ENCODE data around the gene CFAP210.
"Not testable (repeated sequence)": the region's sequence is repeated elsewhere in the genome, so short reads cannot be mapped to it uniquely, and the experiment has no call there.

The CFAP210 gene

GRCh38 chr2:169716938-169717690, 22.9 kb upstream of the CFAP210 start:
- DNase-seq (ENCODE audit: low spot score in 2 of 2) (no peak), ATAC-seq (peak; percentile 43)
- Mint-ChIP-seq H3K36me3 (no peaks in the 10 kb centered on the region), H3K4me1 (peaks cover 5% of the 10 kb centered on the region), H3K9me3 (no peaks in the 10 kb centered on the region), H3K4me3 (no peak overlapping the region), H3K27ac (no peak overlapping the region)

GRCh38 chr2:169716238-169716886, 22.2 kb upstream of the CFAP210 start:
- Mint-ChIP-seq H3K36me3 (no peaks in the 10 kb centered on the region), H3K4me3 (no peak overlapping the region), H3K27ac (no peak overlapping the region), H3K4me1 (peaks cover 5% of the 10 kb centered on the region), H3K9me3 (no peaks in the 10 kb centered on the region)
- ATAC-seq (no peak), DNase-seq (ENCODE audit: low spot score in 2 of 2) (no peak)

- Mint-ChIP-seq H3K4me1 (peaks cover 5% of the 10 kb centered on the region), H3K36me3 (no peaks in the 10 kb centered on the region), H3K9me3 (no peaks in the 10 kb centered on the region), H3K4me3 (no peak overlapping the region), H3K27ac (no peak overlapping the region)
- no peak for ATAC-seq
- no peak for DNase-seq (ENCODE audit: low spot score in 2 of 2)
Observed at GRCh38 chr2:169715379-169716237, 21.4 kb upstream of the CFAP210 start.

- Mint-ChIP-seq H3K9me3 (no peaks in the 10 kb centered on the region), H3K36me3 (no peaks in the 10 kb centered on the region), H3K4me3 (no peak overlapping the region), H3K27ac (no peak overlapping the region), H3K4me1 (peaks cover 5% of the 10 kb centered on the region)
- no peak for ATAC-seq
- DNase-seq (ENCODE audit: low spot score in 2 of 2): no peak
Observed at GRCh38 chr2:169714699-169715098, 20.5 kb upstream of the CFAP210 start.

- Mint-ChIP-seq H3K36me3 (no peaks in the 10 kb centered on the region), H3K27ac (no peak overlapping the region), H3K4me1 (peaks cover 5% of the 10 kb centered on the region), H3K4me3 (no peak overlapping the region), H3K9me3 (no peaks in the 10 kb centered on the region)
- no peak for ATAC-seq
- no peak for DNase-seq (ENCODE audit: low spot score in 2 of 2)
Observed at GRCh38 chr2:169713331-169713730, 19.1 kb upstream of the CFAP210 start.

- Mint-ChIP-seq H3K36me3 (no peaks in the 10 kb centered on the region), H3K4me3 (no peak overlapping the region), H3K27ac (no peak overlapping the region), H3K9me3 (no peaks in the 10 kb centered on the region), H3K4me1 (peaks cover 5% of the 10 kb centered on the region)
- no peak for DNase-seq (ENCODE audit: low spot score in 2 of 2)
- ATAC-seq: no peak
Observed at GRCh38 chr2:169712791-169713227, 18.6 kb upstream of the CFAP210 start.

GRCh38 chr2:169711751-169712509, 17.7 kb upstream of the CFAP210 start:
- Mint-ChIP-seq H3K36me3 (no peaks in the 10 kb centered on the region), H3K4me3 (no peak overlapping the region), H3K9me3 (no peaks in the 10 kb centered on the region), H3K4me1 (peaks cover 1% of the 10 kb centered on the region), H3K27ac (no peak overlapping the region)
- ATAC-seq (no peak), DNase-seq (ENCODE audit: low spot score in 2 of 2) (no peak)

GRCh38 chr2:169709981-169710380, 15.8 kb upstream of the CFAP210 start:
- Mint-ChIP-seq H3K36me3 (no peaks in the 10 kb centered on the region), H3K9me3 (no peaks in the 10 kb centered on the region), H3K4me1 (no peaks in the 10 kb centered on the region), H3K4me3 (no peak overlapping the region), H3K27ac (no peak overlapping the region)
- ATAC-seq (no peak), DNase-seq (ENCODE audit: low spot score in 2 of 2) (no peak)

- H3K27ac Mint-ChIP-seq: no peak overlapping the region
- DNase-seq (ENCODE audit: low spot score in 2 of 2): no peak
- H3K36me3 Mint-ChIP-seq: no peaks in the 10 kb centered on the region
- no peaks in the 10 kb centered on the region for H3K4me1 Mint-ChIP-seq
- no peak overlapping the region for H3K4me3 Mint-ChIP-seq
- no peak for ATAC-seq
- H3K9me3 Mint-ChIP-seq: no peaks in the 10 kb centered on the region
Observed at GRCh38 chr2:169709331-169709730, 15.1 kb upstream of the CFAP210 start.

GRCh38 chr2:169707626-169708025, 13.4 kb upstream of the CFAP210 start:
- ATAC-seq: no peak
- H3K36me3 Mint-ChIP-seq: no peaks in the 10 kb centered on the region
- H3K9me3 Mint-ChIP-seq: no peaks in the 10 kb centered on the region
- no peak overlapping the region for H3K4me3 Mint-ChIP-seq
- no peak for DNase-seq (ENCODE audit: low spot score in 2 of 2)
- H3K4me1 Mint-ChIP-seq: no peaks in the 10 kb centered on the region
- no peak overlapping the region for H3K27ac Mint-ChIP-seq

GRCh38 chr2:169705927-169706326, 11.7 kb upstream of the CFAP210 start:
- DNase-seq (ENCODE audit: low spot score in 2 of 2) (no peak), ATAC-seq (no peak)
- Mint-ChIP-seq H3K4me3 (no peak overlapping the region), H3K27ac (no peak overlapping the region), H3K9me3 (no peaks in the 10 kb centered on the region), H3K36me3 (peaks cover 3% of the 10 kb centered on the region), H3K4me1 (no peaks in the 10 kb centered on the region)

- Mint-ChIP-seq H3K36me3 (peaks cover 7% of the 10 kb centered on the region), H3K4me1 (no peaks in the 10 kb centered on the region), H3K9me3 (no peaks in the 10 kb centered on the region), H3K4me3 (no peak overlapping the region), H3K27ac (no peak overlapping the region)
- DNase-seq (ENCODE audit: low spot score in 2 of 2): no peak
- no peak for ATAC-seq
Observed at GRCh38 chr2:169704160-169704708, 10.0 kb upstream of the CFAP210 start.

- no peak overlapping the region for H3K27ac Mint-ChIP-seq
- no peak overlapping the region for H3K4me3 Mint-ChIP-seq
- H3K9me3 Mint-ChIP-seq: no peaks in the 10 kb centered on the region
- no peaks in the 10 kb centered on the region for H3K4me1 Mint-ChIP-seq
- no peak for DNase-seq (ENCODE audit: low spot score in 2 of 2)
- ATAC-seq: no peak
- H3K36me3 Mint-ChIP-seq: peaks cover 12% of the 10 kb centered on the region
Observed at GRCh38 chr2:169702996-169703395, 8.8 kb upstream of the CFAP210 start.

- not testable (repeated sequence) for DNase-seq (ENCODE audit: low spot score in 2 of 2); H3K4me1 Mint-ChIP-seq; H3K4me3 Mint-ChIP-seq; H3K27ac Mint-ChIP-seq; ATAC-seq; H3K9me3 Mint-ChIP-seq
- peaks cover 35% of the 10 kb centered on the region for H3K36me3 Mint-ChIP-seq
Observed at GRCh38 chr2:169699173-169699572, 5.0 kb upstream of the CFAP210 start.

- H3K4me3 Mint-ChIP-seq: no peak overlapping the region
- peaks cover 38% of the 10 kb centered on the region for H3K36me3 Mint-ChIP-seq
- peaks cover 12% of the 10 kb centered on the region for H3K4me1 Mint-ChIP-seq
- no peaks in the 10 kb centered on the region for H3K9me3 Mint-ChIP-seq
- no peak for DNase-seq (ENCODE audit: low spot score in 2 of 2)
- no peak for ATAC-seq
- no peak overlapping the region for H3K27ac Mint-ChIP-seq
Observed at GRCh38 chr2:169696381-169696780, 2.2 kb upstream of the CFAP210 start.
